HG03060 (cell line): ENCODE results near the gene CDKAL1.

Source experiments
- ATAC-seq: cut with Tn5 transposase; IDR thresholded peaks from one replicate; pipeline ENCODE4 v1.9.1; 2021; ENCODE audit warnings: low read depth, moderate number of reproducible peaks; ENCODE audit not compliant: unreplicated experiment

CDKAL1 gene

GRCh38 chr6:21141616-21142303 is 607.5 kb downstream of the CDKAL1 start:
- no peak for ATAC-seq

- no peak for ATAC-seq
Measured at GRCh38 chr6:21142741-21143140, 608.5 kb downstream of the CDKAL1 start.

GRCh38 chr6:21143645-21144044 is 609.4 kb downstream of the CDKAL1 start:
- no peak for ATAC-seq

- no peak for ATAC-seq
Measured at GRCh38 chr6:21144928-21145327, 610.7 kb downstream of the CDKAL1 start.

GRCh38 chr6:21147995-21148394 is 613.7 kb downstream of the CDKAL1 start:
- no peak for ATAC-seq

- ATAC-seq: no peak
Measured at GRCh38 chr6:21149470-21149869, 615.2 kb downstream of the CDKAL1 start.

- ATAC-seq: no peak
Measured at GRCh38 chr6:21150667-21151066, 616.4 kb downstream of the CDKAL1 start.

GRCh38 chr6:21151119-21151518 is 616.9 kb downstream of the CDKAL1 start:
- ATAC-seq: no peak

GRCh38 chr6:21151530-21151929 is 617.3 kb downstream of the CDKAL1 start:
- no peak for ATAC-seq

GRCh38 chr6:21157186-21157929 is 623.1 kb downstream of the CDKAL1 start:
- peak; percentile 69 for ATAC-seq

- no peak for ATAC-seq
Measured at GRCh38 chr6:21158149-21158548, 623.9 kb downstream of the CDKAL1 start.

- no peak for ATAC-seq
Measured at GRCh38 chr6:21158873-21159272, 624.6 kb downstream of the CDKAL1 start.

- ATAC-seq: no peak
Measured at GRCh38 chr6:21159465-21159864, 625.2 kb downstream of the CDKAL1 start.

GRCh38 chr6:21161707-21162106 is 627.5 kb downstream of the CDKAL1 start:
- ATAC-seq: no peak

- ATAC-seq: no peak
Measured at GRCh38 chr6:21163110-21163837, 629.0 kb downstream of the CDKAL1 start.

- ATAC-seq: no peak
Measured at GRCh38 chr6:21163838-21164180, 629.6 kb downstream of the CDKAL1 start.

GRCh38 chr6:21164768-21165326 is 630.6 kb downstream of the CDKAL1 start:
- ATAC-seq: no peak

- ATAC-seq: no peak
Measured at GRCh38 chr6:21166754-21167153, 632.5 kb downstream of the CDKAL1 start.

- ATAC-seq: no peak
Measured at GRCh38 chr6:21167790-21168189, 633.5 kb downstream of the CDKAL1 start.

GRCh38 chr6:21171801-21172200 is 637.5 kb downstream of the CDKAL1 start:
- ATAC-seq: no peak

GRCh38 chr6:21173031-21173430 is 638.8 kb downstream of the CDKAL1 start:
- no peak for ATAC-seq
